H9 (cell line): ENCODE data around the gene MERTK. TPM values are rescaled to one million over a fixed set of nuclear protein-coding genes. Genes with fewer than 3 reads are reported as not detected.

Experiments used
- DNase-seq: peaks from one replicate; pipeline ENCODE4 v3.0.0-alpha.2; 2017
- H2AFZ ChIP-seq: one replicate; pipeline ENCODE4 v1.6.1; 2013; ENCODE audit warnings: mild to moderate bottlenecking, low read length, control low read depth, moderate library complexity
- H2AK5ac ChIP-seq: 2 replicates; pipeline ENCODE4 v1.6.1; 2013; ENCODE audit warnings: low read length, control low read depth, mixed read lengths; ENCODE audit not compliant: insufficient read length
- H2BK120ac ChIP-seq: one replicate; pipeline ENCODE4 v1.6.1; 2013; ENCODE audit warnings: low read depth, mild to moderate bottlenecking, low read length, control low read depth, inconsistent platforms; ENCODE audit not compliant: poor library complexity, severe bottlenecking
- H2BK12ac ChIP-seq: 2 replicates; pipeline ENCODE4 v1.6.1; 2013; ENCODE audit warnings: low read length, control low read depth, mixed read lengths, low read depth; ENCODE audit not compliant: insufficient read length
- H2BK15ac ChIP-seq: 2 replicates; pipeline ENCODE4 v1.6.1; 2013; ENCODE audit warnings: low read depth, low read length, control low read depth
- H2BK20ac ChIP-seq: one replicate; pipeline ENCODE4 v1.6.1; 2013; ENCODE audit warnings: low read depth, mild to moderate bottlenecking, low read length, control low read depth, inconsistent platforms; ENCODE audit not compliant: poor library complexity, severe bottlenecking
- H2BK5ac ChIP-seq: 2 replicates; pipeline ENCODE4 v1.6.1; 2013; ENCODE audit warnings: low read length, control low read depth, mixed read lengths; ENCODE audit not compliant: insufficient read length
- H3K14ac ChIP-seq: 2 replicates; pipeline ENCODE4 v1.6.1; 2013; ENCODE audit warnings: low read length, control low read depth; ENCODE audit not compliant: insufficient read depth
- H3K18ac ChIP-seq: 2 replicates; pipeline ENCODE4 v1.6.1; 2013; ENCODE audit warnings: low read depth, mild to moderate bottlenecking, mixed read lengths, low read length, control low read depth; ENCODE audit not compliant: insufficient read length
- H3K23ac ChIP-seq: 2 replicates; pipeline ENCODE4 v1.6.1; 2013; ENCODE audit warnings: low read length, control low read depth, mixed read lengths, low read depth; ENCODE audit not compliant: insufficient read length
- H3K23me2 ChIP-seq: 2 replicates; pipeline ENCODE4 v1.6.1; 2013; ENCODE audit warnings: low read depth, mild to moderate bottlenecking, mixed read lengths, low read length, control low read depth; ENCODE audit not compliant: insufficient read length, poor library complexity, severe bottlenecking
- H3K27ac ChIP-seq: 2 replicates; pipeline ENCODE4 v1.5.1; 2013; ENCODE audit warnings: low read length, control low read depth, mixed read lengths, low read depth; ENCODE audit not compliant: insufficient read length
- H3K27me3 ChIP-seq: 2 replicates; pipeline ENCODE4 v1.6.1; 2013; ENCODE audit warnings: low read length, control low read depth, inconsistent platforms; ENCODE audit not compliant: insufficient read depth
- H3K4ac ChIP-seq: 2 replicates; pipeline ENCODE4 v1.6.1; 2013; ENCODE audit warnings: low read depth, mild to moderate bottlenecking, control low read depth, inconsistent platforms, low read length, moderate library complexity
- H3K4me1 ChIP-seq: 2 replicates; pipeline ENCODE4 v1.6.1; 2013; ENCODE audit warnings: low read length, control low read depth, inconsistent platforms; ENCODE audit not compliant: insufficient read depth
- H3K4me2 ChIP-seq: 2 replicates; pipeline ENCODE4 v1.6.1; 2013; ENCODE audit warnings: low read length, control low read depth, mixed read lengths; ENCODE audit not compliant: insufficient read length, insufficient read depth
- H3K56ac ChIP-seq: 2 replicates; pipeline ENCODE4 v1.6.1; 2013; ENCODE audit warnings: low read depth, mild to moderate bottlenecking, mixed read lengths, low read length, control low read depth; ENCODE audit not compliant: insufficient read length
- H3K79me1 ChIP-seq: 2 replicates; pipeline ENCODE4 v1.6.1; 2013; ENCODE audit warnings: low read depth, mild to moderate bottlenecking, moderate library complexity, low read length, control low read depth, inconsistent platforms; ENCODE audit not compliant: insufficient read depth, poor library complexity, severe bottlenecking
- H3K79me2 ChIP-seq: 2 replicates; pipeline ENCODE4 v1.6.1; 2013; ENCODE audit warnings: low read length, control low read depth, inconsistent platforms; ENCODE audit not compliant: insufficient read depth
- H3K9ac ChIP-seq: 2 replicates; pipeline ENCODE4 v1.6.1; 2013; ENCODE audit warnings: low read length, control low read depth, mixed read lengths; ENCODE audit not compliant: insufficient read length; ENCODE audit errors: extremely low read depth
- H3K9me3 ChIP-seq: one replicate; pipeline ENCODE4 v1.6.1; 2013; ENCODE audit warnings: low read depth, low read length, inconsistent platforms; ENCODE audit not compliant: control insufficient read depth
- H3T11ph ChIP-seq: one replicate; pipeline ENCODE4 v1.6.1; 2013; ENCODE audit warnings: mild to moderate bottlenecking, low read length, control low read depth, inconsistent platforms
- H4K20me1 ChIP-seq: one replicate; pipeline ENCODE4 v1.6.1; 2013; ENCODE audit not compliant: control insufficient read depth, insufficient read length, insufficient read depth
- H4K5ac ChIP-seq: 2 replicates; pipeline ENCODE4 v1.6.1; 2013; ENCODE audit warnings: low read depth, mild to moderate bottlenecking, mixed read lengths, low read length, control low read depth; ENCODE audit not compliant: insufficient read length
- H4K8ac ChIP-seq: replicated peaks from 2 replicates; pipeline ENCODE4 v1.6.1; 2013; ENCODE audit warnings: low read length, control low read depth, mixed read lengths, low read depth; ENCODE audit not compliant: insufficient read length
- H4K91ac ChIP-seq: 2 replicates; pipeline ENCODE4 v1.6.1; 2013; ENCODE audit warnings: low read depth, mild to moderate bottlenecking, moderate library complexity, mixed read lengths, low read length, control low read depth; ENCODE audit not compliant: insufficient read length
- H3K27ac Mint-ChIP-seq, 3 experiments: 2 replicates in 2 of 3; 3 replicates in 1 of 3; pipeline ENCODE4 v1.8.0; 2020 to 2021; ENCODE audit warnings: mixed read lengths in 3 of 3, mild to moderate bottlenecking in 1 of 3, moderate library complexity in 1 of 3
- H3K27me3 Mint-ChIP-seq: 2 replicates; pipeline ENCODE4 v1.8.0; 2021; ENCODE audit warnings: low read depth, mild to moderate bottlenecking, moderate library complexity, mixed read lengths
- H3K36me3 Mint-ChIP-seq, 3 experiments: 2 replicates in 2 of 3; 3 replicates in 1 of 3; pipeline ENCODE4 v1.8.0; 2020 to 2021; ENCODE audit warnings: low read depth in 3 of 3, mixed read lengths in 3 of 3; ENCODE audit not compliant: insufficient read depth in 1 of 3
- H3K4me1 Mint-ChIP-seq, 2 experiments: 2 replicates each; pipeline ENCODE4 v1.8.0; 2020; ENCODE audit warnings: mixed read lengths in 2 of 2
- H3K4me3 Mint-ChIP-seq, 2 experiments: 2 replicates in 1 of 2; 3 replicates in 1 of 2; pipeline ENCODE4 v1.8.0; 2020 to 2021; ENCODE audit warnings: mild to moderate bottlenecking in 2 of 2, mixed read lengths in 2 of 2, moderate library complexity in 1 of 2
- H3K9me3 Mint-ChIP-seq, 2 experiments: 2 replicates in 1 of 2; 3 replicates in 1 of 2; pipeline ENCODE4 v1.8.0; 2020; ENCODE audit warnings: mild to moderate bottlenecking in 2 of 2, mixed read lengths in 2 of 2, moderate library complexity in 1 of 2
- CTCF ChIP-seq: fragments of 200-600 bp; sonication (generic); conservative IDR thresholded peaks from 3 replicates; pipeline ENCODE4 v1.8.0; 2021; ENCODE audit warnings: antibody characterized with exemption, mild to moderate bottlenecking
- WGBS: extraction: QIAGEN DNeasy Blood & Tissue Kit; methylation state at CpG from one replicate; pipeline ENCODE4 v1.1.7; 2013; ENCODE audit warnings: missing lambda C conversion rate, low lambda C conversion rate, mixed read lengths; ENCODE audit not compliant: insufficient read length; ENCODE audit errors: extremely low coverage; 5-methylcytosine and 5-hydroxymethylcytosine counted together
- total RNA-seq: library from RNA; stranded (reverse); gene quantifications from 2 replicates; pipeline ENCODE4 v1.2.1, GENCODE V29; 2021

The MERTK gene
- total RNA-seq, 1 experiment from 2014 or later, result 4.8 TPM

- Mint-ChIP-seq H3K27ac (no peak overlapping the region; a peak in 1 of 7 replicates), H3K4me1 (peaks cover 10 to 16% of the 10 kb centered on the region in 2 experiments), H3K9me3 (peaks cover 8 to 10% of the 10 kb centered on the region in 2 experiments), H3K36me3 (peaks cover 7 to 35% (median 14%) of the 10 kb centered on the region in 3 experiments), H3K4me3 (no peak overlapping the region), H3K27me3 (no peaks in the 10 kb centered on the region)
- H2BK120ac ChIP-seq, result no peak overlapping the region
- H3K23me2 ChIP-seq, result no peaks in the 10 kb centered on the region
- H3K4ac ChIP-seq, result no peak overlapping the region
- H3K9ac ChIP-seq, result no peak overlapping the region
- no peak overlapping the region for H2BK5ac ChIP-seq
- H4K91ac ChIP-seq, result no peak overlapping the region
- H3K79me1 ChIP-seq, result no peaks in the 10 kb centered on the region
- no peak overlapping the region for H3K4me2 ChIP-seq
- H2BK12ac ChIP-seq, result no peak overlapping the region
- H2AK5ac ChIP-seq, result no peak overlapping the region
- no peak for DNase-seq
- no peaks in the 10 kb centered on the region for H3K27me3 ChIP-seq
- no peak overlapping the region for H3K18ac ChIP-seq
- no peak overlapping the region for H2AFZ ChIP-seq
- no peak overlapping the region for H3K14ac ChIP-seq
- H2BK20ac ChIP-seq, result no peak overlapping the region
- no peak overlapping the region for H4K8ac ChIP-seq
- H2BK15ac ChIP-seq, result no peak overlapping the region
- H3K27ac ChIP-seq, result no peak overlapping the region
- no peak overlapping the region for H3K56ac ChIP-seq
- no peak overlapping the region for H3T11ph ChIP-seq
- no peaks in the 10 kb centered on the region; the same call in 1 of the 2 replicates for H3K4me1 ChIP-seq
- H3K23ac ChIP-seq, result no peak overlapping the region
- no peaks in the 10 kb centered on the region for H3K79me2 ChIP-seq
- no peak for TF ChIP-seq CTCF
- H4K20me1 ChIP-seq, result no peaks in the 10 kb centered on the region
- no peak overlapping the region for H4K5ac ChIP-seq
- no peaks in the 10 kb centered on the region for H3K9me3 ChIP-seq
- WGBS, result no CpG with 5 or more reads among the region's 6 CpGs
Observed at GRCh38 chr2:111930409-111930808, 32.0 kb downstream of the MERTK start.
